Astrocyte of the cerebellum (primary cell): Measurements from ENCODE around the gene LACC1.

ENCODE experiments used
- DNase-seq: peaks from one replicate; pipeline ENCODE4 v3.0.0-alpha.2; 2011; ENCODE audit warnings: low read depth
- H3K4me3 ChIP-seq: 2 replicates; pipeline ENCODE4 v1.5.1; 2011; ENCODE audit warnings: mild to moderate bottlenecking, low read depth, low read length, moderate library complexity
- CTCF ChIP-seq: IDR thresholded peaks from 2 replicates; pipeline ENCODE4 v1.5.1; 2012; ENCODE audit warnings: low read length, low read depth, moderate library complexity, mild to moderate bottlenecking; ENCODE audit errors: missing control alignments
- in situ Hi-C: cut with HindIII; loops from 2 replicates; pipeline ENCODE4 v1.10.0; 2017; ENCODE audit warnings: low sequenced_read_pairs

Gene LACC1

GRCh38 chr13:43879755-43880181 lies at the start of gene LACC1:
LACC1 (plus strand) TSS chr13:43879904; CDS start chr13:43880986, 1,082 bp downstream.
- TF ChIP-seq CTCF, result no peak
- peak within 1 kb of the TSS; percentile 74 for H3K4me3 ChIP-seq
- DNase-seq, result no peak
- in situ Hi-C loops, result no loop called here

GRCh38 chr13:43830497-43830881 lies 49.2 kb upstream of the LACC1 start:
- in situ Hi-C loops, result no loop called here
- no peak for TF ChIP-seq CTCF
- H3K4me3 ChIP-seq, result no peak overlapping the region
- DNase-seq, result no peak

GRCh38 chr13:43831088-43831487 lies 48.6 kb upstream of the LACC1 start:
- no peak for DNase-seq
- no peak for TF ChIP-seq CTCF
- no peak overlapping the region for H3K4me3 ChIP-seq
- in situ Hi-C loops, result no loop called here

- no peak for DNase-seq
- in situ Hi-C loops, result no loop called here
- no peak for TF ChIP-seq CTCF
- H3K4me3 ChIP-seq, result no peak overlapping the region
These were observed 44.0 kb upstream of the LACC1 start for GRCh38 chr13:43835701-43836100.

GRCh38 chr13:43838909-43839308 lies 40.8 kb upstream of the LACC1 start:
- in situ Hi-C loops, result no loop called here
- H3K4me3 ChIP-seq, result no peak overlapping the region
- no peak for DNase-seq
- TF ChIP-seq CTCF, result no peak

GRCh38 chr13:43846496-43847158 lies 33.1 kb upstream of the LACC1 start:
- no peak for DNase-seq
- in situ Hi-C loops, result no loop called here
- TF ChIP-seq CTCF, result no peak
- H3K4me3 ChIP-seq, result no peak overlapping the region
